Measurements from ENCODE around the gene MRPL17. TPM values are rescaled to one million over a fixed set of nuclear protein-coding genes. Genes with fewer than 3 reads are reported as not detected.
"Not testable (repeated sequence)": the region's sequence is repeated elsewhere in the genome, so short reads cannot be mapped to it uniquely, and the experiment has no call there.

Gene MRPL17
- total and polyA plus RNA-seq, 9 of the 15 experiments (the other 6 are each of a cell fraction or from before 2014, with no cell fraction given), result 33.9 to 81.6 (median 43.9) TPM

DNA sequence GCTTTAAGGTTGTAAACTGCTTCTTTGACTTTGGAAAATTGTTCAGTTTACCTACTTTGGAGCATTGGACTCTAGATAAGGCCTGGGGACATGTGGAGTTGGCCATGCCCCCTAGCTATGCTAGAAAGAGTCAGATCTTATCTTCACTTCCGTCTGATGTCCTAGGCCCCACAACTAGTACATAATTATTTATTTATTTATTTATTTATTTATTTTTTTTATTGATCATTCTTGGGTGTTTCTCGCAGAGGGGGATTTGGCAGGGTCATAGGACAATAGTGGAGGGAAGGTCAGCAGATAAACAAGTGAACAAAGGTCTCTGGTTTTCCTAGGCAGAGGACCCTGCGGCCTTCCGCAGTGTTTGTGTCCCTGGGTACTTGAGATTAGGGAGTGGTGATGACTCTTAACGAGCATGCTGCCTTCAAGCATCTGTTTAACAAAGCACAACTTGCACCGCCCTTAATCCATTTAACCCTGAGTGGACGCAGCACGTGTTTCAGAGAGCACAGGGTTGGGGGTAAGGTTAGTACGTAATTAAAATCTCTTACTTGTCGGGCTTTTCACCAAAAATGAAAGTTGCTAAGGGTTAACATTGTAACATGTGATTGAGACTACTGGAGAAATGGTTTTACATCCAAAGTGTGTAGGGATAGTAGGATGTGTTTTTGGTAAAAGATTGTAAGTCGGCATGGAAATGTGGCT lies 7.4 kb upstream of the MRPL17 start:
- H4K20me1 ChIP-seq (replicated peaks; ENCODE audit: control insufficient read depth, insufficient read depth, low read length); CTCF ChIA-PET (ENCODE audit: low intra/inter-chr PET ratio); H3K9me1 ChIP-seq (ENCODE audit: control insufficient read depth, insufficient read depth, low read length); H3K27me3 ChIP-seq (ENCODE audit: control insufficient read depth in 2 of 2, insufficient read depth in 2 of 2, low read length in 2 of 2); BruUV-seq (replicated peaks); intact Hi-C loops (cut with micrococcal nuclease); H3K9me3 ChIP-seq (replicated peaks; ENCODE audit: control insufficient read depth, insufficient read depth, low read depth, low read length); in situ Hi-C loops (cut with MboI); TF ChIP-seq FOXM1 (CRISPR knock-in tag; IDR thresholded peaks at IDR 0.05; ENCODE audit: low read depth): not testable (repeated sequence)
- Histone ChIP-seq H3K4me3 (peak overlapping the region; percentile 3; the same call in 1 of the 2 replicates), H3K4me2 (ENCODE audit: insufficient read depth, low read length) (peak overlapping the region; percentile 62), H3K9ac (ENCODE audit: insufficient read depth in 1 of 2, low read depth in 2 of 2, low read length in 2 of 2) (peak overlapping the region in 1 of 2 experiments; percentile 76; a peak in 2 of 4 replicates), H3K79me2 (ENCODE audit: control insufficient read depth, insufficient read depth, low read length) (peaks cover 25% of the 10 kb centered on the region), H2AFZ (ENCODE audit: low read depth, low read length) (peak overlapping the region; percentile 63), H3K36me3 (ENCODE audit: control insufficient read depth, insufficient read depth, low read length) (peaks cover 14% of the 10 kb centered on the region), H3K4me1 (replicated peaks in 1 of 2; ENCODE audit: control insufficient read depth in 2 of 2, insufficient read depth in 2 of 2, low read length in 2 of 2) (peaks cover 0 to 18% of the 10 kb centered on the region in 2 experiments; a peak in 3 of 5 replicates), H3K27ac (ENCODE audit: extremely low read depth, low read depth, low read length) (peak overlapping the region; percentile 71)
- POLR2A ChIA-PET, result interaction anchor here (0.8 to 4.0 kb wide), 2 partner anchors 16 to 79 kb away, joined by 3 to 11 read pairs; partner anchors contain the start of gene TAF10
- 2% methylated on average over 6 of the region's 11 CpGs for WGBS (ENCODE audit: insufficient coverage, low coverage, missing lambda C conversion rate)
- DNase-seq (ENCODE audit: extremely low read depth in 1 of 4, low spot score in 3 of 4) (peak in 1 of 4 experiments; percentile 79), ATAC-seq (peak; percentile 62), FAIRE-seq (peak; percentile 59)
- TF ChIP-seq, protein P1, sequence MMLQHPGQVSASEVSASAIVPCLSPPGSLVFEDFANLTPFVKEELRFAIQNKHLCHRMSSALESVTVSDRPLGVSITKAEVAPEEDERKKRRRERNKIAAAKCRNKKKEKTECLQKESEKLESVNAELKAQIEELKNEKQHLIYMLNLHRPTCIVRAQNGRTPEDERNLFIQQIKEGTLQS (IDR thresholded peaks at IDR 0.05), result peak; percentile 48
- TF ChIP-seq, protein P1 (CRISPR knock-in tag; conservative IDR thresholded peaks at IDR 0.05), result not testable (repeated sequence)
- TF ChIP-seq, protein P2, sequence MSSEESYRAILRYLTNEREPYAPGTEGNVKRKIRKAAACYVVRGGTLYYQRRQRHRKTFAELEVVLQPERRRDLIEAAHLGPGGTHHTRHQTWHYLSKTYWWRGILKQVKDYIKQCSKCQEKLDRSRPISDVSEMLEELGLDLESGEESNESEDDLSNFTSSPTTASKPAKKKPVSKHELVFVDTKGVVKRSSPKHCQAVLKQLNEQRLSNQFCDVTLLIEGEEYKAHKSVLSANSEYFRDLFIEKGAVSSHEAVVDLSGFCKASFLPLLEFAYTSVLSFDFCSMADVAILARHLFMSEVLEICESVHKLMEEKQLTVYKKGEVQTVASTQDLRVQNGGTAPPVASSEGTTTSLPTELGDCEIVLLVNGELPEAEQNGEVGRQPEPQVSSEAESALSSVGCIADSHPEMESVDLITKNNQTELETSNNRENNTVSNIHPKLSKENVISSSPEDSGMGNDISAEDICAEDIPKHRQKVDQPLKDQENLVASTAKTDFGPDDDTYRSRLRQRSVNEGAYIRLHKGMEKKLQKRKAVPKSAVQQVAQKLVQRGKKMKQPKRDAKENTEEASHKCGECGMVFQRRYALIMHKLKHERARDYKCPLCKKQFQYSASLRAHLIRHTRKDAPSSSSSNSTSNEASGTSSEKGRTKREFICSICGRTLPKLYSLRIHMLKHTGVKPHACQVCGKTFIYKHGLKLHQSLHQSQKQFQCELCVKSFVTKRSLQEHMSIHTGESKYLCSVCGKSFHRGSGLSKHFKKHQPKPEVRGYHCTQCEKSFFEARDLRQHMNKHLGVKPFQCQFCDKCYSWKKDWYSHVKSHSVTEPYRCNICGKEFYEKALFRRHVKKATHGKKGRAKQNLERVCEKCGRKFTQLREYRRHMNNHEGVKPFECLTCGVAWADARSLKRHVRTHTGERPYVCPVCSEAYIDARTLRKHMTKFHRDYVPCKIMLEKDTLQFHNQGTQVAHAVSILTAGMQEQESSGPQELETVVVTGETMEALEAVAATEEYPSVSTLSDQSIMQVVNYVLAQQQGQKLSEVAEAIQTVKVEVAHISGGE (CRISPR knock-in tag; IDR thresholded peaks at IDR 0.05), result peak in 1 of 3 experiments; percentile 42; a peak in 1 of 6 replicates
- TF ChIP-seq, protein P3, sequence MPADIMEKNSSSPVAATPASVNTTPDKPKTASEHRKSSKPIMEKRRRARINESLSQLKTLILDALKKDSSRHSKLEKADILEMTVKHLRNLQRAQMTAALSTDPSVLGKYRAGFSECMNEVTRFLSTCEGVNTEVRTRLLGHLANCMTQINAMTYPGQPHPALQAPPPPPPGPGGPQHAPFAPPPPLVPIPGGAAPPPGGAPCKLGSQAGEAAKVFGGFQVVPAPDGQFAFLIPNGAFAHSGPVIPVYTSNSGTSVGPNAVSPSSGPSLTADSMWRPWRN (IDR thresholded peaks at IDR 0.05; ENCODE audit: low read depth), result peak; percentile 51; the same call in 1 of the 2 replicates
- TF ChIP-seq CTBP1 (IDR thresholded peaks at IDR 0.05; ENCODE audit: borderline replicate concordance), result peak; percentile 45; the same call in 1 of the 2 replicates
- peak; percentile 71; the same call in 1 of the 2 replicates for TF ChIP-seq RAD51 (IDR thresholded peaks at IDR 0.05; ENCODE audit: borderline replicate concordance, low read depth)
- 0 out of 4 replicates have a peak, but pooled peaks of 1 of the 2 experiments have one; percentile 45 for TF ChIP-seq TEAD1 (CRISPR knock-in tag; IDR thresholded peaks at IDR 0.05)
- TF ChIP-seq, protein P4, sequence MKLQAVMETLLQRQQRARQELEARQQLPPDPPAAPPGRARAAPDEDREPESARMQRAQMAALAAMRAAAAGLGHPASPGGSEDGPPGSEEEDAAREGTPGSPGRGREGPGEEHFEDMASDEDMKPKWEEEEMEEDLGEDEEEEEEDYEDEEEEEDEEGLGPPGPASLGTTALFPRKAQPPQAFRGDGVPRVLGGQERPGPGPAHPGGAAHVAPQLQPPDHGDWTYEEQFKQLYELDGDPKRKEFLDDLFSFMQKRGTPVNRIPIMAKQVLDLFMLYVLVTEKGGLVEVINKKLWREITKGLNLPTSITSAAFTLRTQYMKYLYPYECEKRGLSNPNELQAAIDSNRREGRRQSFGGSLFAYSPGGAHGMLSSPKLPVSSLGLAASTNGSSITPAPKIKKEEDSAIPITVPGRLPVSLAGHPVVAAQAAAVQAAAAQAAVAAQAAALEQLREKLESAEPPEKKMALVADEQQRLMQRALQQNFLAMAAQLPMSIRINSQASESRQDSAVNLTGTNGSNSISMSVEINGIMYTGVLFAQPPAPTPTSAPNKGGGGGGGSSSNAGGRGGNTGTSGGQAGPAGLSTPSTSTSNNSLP (IDR thresholded peaks at IDR 0.05; ENCODE audit: borderline replicate concordance, low read depth, low read length), result 0 out of 2 replicates have a peak, but pooled peaks have one; percentile 12
- peak; percentile 84 for TF ChIP-seq ARID1B (IDR thresholded peaks at IDR 0.05)
- 0 out of 2 replicates have a peak, but pooled peaks have one; percentile 26 for TF ChIP-seq MXI1 (IDR thresholded peaks at IDR 0.05; ENCODE audit: low read depth, low read length)
- 0 out of 2 replicates have a peak, but pooled peaks have one; percentile 36 for TF ChIP-seq FOXM1 (IDR thresholded peaks at IDR 0.05; ENCODE audit: low read depth)

Measured in K562 (cell line).